ENCODE results near the gene CLIC3.

Gene CLIC3

DNA sequence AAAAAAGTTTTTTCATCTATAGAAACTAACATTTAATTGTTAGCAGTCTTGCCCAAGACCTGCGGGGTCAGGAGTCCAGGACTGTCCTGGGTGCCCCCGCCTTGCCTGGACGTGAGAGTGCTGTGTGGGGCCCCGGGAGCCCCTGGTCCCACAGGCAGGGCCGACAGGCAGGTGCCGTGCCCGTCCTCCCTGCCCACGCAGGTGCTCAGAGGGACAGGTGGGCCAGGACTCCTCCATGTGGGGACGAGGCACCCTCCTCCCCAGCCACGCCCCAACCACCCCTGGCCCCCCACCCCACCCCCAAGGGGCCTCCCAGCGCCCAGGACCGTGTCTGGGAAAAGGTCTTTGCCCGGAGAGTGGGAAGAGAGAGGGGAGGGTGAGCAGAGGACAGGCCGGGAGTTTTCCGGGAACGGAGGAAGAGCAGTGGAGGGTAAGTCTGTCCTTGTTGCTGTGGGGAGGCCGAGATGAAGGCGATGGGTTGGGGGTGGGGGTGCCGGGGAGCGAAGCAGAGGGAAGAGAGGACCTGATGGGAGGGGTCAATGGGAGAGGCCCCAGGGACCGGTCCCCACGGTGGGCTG, 47.0 kb downstream of the CLIC3 start:
- DNase-seq = no peak

DNA sequence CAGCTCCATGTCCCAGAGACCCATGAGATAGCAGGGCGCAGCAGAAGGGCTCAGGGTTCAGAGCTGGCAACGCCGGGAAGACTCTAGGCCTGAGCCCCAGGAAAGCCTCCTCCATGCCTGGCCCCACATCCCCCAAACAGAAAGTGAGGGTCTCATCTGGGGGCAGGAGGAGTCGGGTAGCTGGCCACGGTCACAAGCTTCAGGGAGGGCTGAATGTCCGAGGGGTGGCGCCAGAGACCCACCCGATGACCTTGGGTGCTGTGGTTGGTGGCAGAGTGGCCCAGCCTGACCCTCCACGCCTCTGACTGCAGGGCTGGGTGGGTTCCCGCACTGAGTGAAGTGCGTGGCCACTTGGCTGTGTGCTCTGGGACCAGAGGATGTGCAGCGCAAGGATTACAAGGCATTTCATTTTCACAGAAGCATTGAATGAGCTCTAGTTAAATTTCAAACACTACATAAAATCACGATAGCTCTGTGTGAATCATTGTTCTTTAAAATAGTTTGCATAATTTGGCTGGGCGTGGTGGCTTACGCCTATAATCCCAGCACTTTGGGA, 48.3 kb downstream of the CLIC3 start:
- DNase-seq = no peak

GRCh38 chr9:136947028-136947891, 49.1 kb downstream of the CLIC3 start:
- DNase-seq = no peak

- DNase-seq = no peak
Observed at GRCh38 chr9:136946228-136947027, 49.9 kb downstream of the CLIC3 start.

GRCh38 chr9:136945333-136946227, 50.8 kb downstream of the CLIC3 start:
- DNase-seq = no peak

Measured in CD4-positive, alpha-beta T cell treated with Interleukin-4 for 1 hour (primary cell).